Endometrium (tissue), 2 donors: Measurements from ENCODE around the gene SUFU.
A peak's percentile ranks its signal among the peaks of the same experiment; 100 is the strongest.
"Not testable (repeated sequence)": the region's sequence is repeated elsewhere in the genome, so short reads cannot be mapped to it uniquely, and the experiment has no call there.

Experiments used
- FAIRE-seq: peaks from 2 replicates; lab custom pipeline; 2012; peaks lifted over from hg19 to GRCh38; lab: Jason Lieb, UNC
- donor health status: control.
- donor health status: control.

SUFU gene

GRCh38 chr10:102652170-102652916, 148.6 kb downstream of the SUFU start:
- no peak for FAIRE-seq

GRCh38 chr10:102653060-102653459, 149.3 kb downstream of the SUFU start:
- no peak for FAIRE-seq

GRCh38 chr10:102654566-102654965, 150.8 kb downstream of the SUFU start:
- FAIRE-seq: no peak

GRCh38 chr10:102654969-102655368, 151.2 kb downstream of the SUFU start:
- FAIRE-seq: no peak

GRCh38 chr10:102656026-102656425, 152.3 kb downstream of the SUFU start:
- no peak for FAIRE-seq

GRCh38 chr10:102656791-102657371, 153.1 kb downstream of the SUFU start:
- FAIRE-seq: no peak

GRCh38 chr10:102657451-102657850, 153.7 kb downstream of the SUFU start:
- FAIRE-seq: no peak

- FAIRE-seq: no peak
Observed at GRCh38 chr10:102657984-102658724, 154.4 kb downstream of the SUFU start.

GRCh38 chr10:102658802-102659201, 155.0 kb downstream of the SUFU start:
- no peak for FAIRE-seq

GRCh38 chr10:102660888-102661657, 157.3 kb downstream of the SUFU start:
- FAIRE-seq: peak; percentile 4

- no peak for FAIRE-seq
Observed at GRCh38 chr10:102661658-102662028, 157.9 kb downstream of the SUFU start.

- FAIRE-seq: no peak
Observed at GRCh38 chr10:102665904-102666509, 162.2 kb downstream of the SUFU start.

GRCh38 chr10:102667411-102667810, 163.6 kb downstream of the SUFU start:
- FAIRE-seq: not testable (repeated sequence)

GRCh38 chr10:102668326-102669107, 164.7 kb downstream of the SUFU start:
- no peak for FAIRE-seq

GRCh38 chr10:102669206-102670064, 165.7 kb downstream of the SUFU start:
- FAIRE-seq: no peak

GRCh38 chr10:102670065-102670670, 166.4 kb downstream of the SUFU start:
- FAIRE-seq: no peak

- no peak for FAIRE-seq
Observed at GRCh38 chr10:102670871-102671434, 167.2 kb downstream of the SUFU start.

- no peak for FAIRE-seq
Observed at GRCh38 chr10:102673236-102673818, 169.6 kb downstream of the SUFU start.
